A673 (cell line): ENCODE data around the gene COL9A3. TPM values are rescaled to one million over a fixed set of nuclear protein-coding genes. Genes with fewer than 3 reads are reported as not detected.

Experiments
- BruUV-seq: library from RNA; stranded (reverse); fragments of 400-500 nt; replicated peaks from 2 replicates; lab custom pipeline; 2021; lab: Mats Ljungman, UMichigan
- CTCF ChIA-PET: fragments of 300-600 bp; sonication (Branson Sonifier 250); formaldehyde crosslinking; loops from one replicate; lab custom pipeline; 2022; ENCODE audit warnings: antibody characterized with exemption; lab: Charles Lee
- POLR2A ChIA-PET: fragments of 300-600 bp; sonication (Branson Sonifier 250); formaldehyde crosslinking; loops from one replicate; lab custom pipeline; 2022; ENCODE audit warnings: antibody characterized with exemption; ENCODE audit not compliant: low non-redundant PET; lab: Charles Lee
- DNase-seq: peaks from one replicate; pipeline ENCODE4 v3.0.0-alpha.2; 2015; ENCODE audit warnings: low spot score
- H3K27ac ChIP-seq: fragments of 200-600 bp; sonication (generic); 2 replicates; pipeline ENCODE4 v1.5.1; 2016; ENCODE audit warnings: mixed run types, low read depth, mild to moderate bottlenecking, mixed read lengths, antibody characterized with exemption, low read length; ENCODE audit not compliant: poor library complexity, severe bottlenecking
- H3K27me3 ChIP-seq: fragments of 200-600 bp; sonication (generic); replicated peaks from 2 replicates; pipeline ENCODE4 v1.6.1; 2017; ENCODE audit warnings: mixed run types, low read depth, mild to moderate bottlenecking, mixed read lengths, antibody characterized with exemption, low read length; ENCODE audit not compliant: insufficient read depth, poor library complexity
- H3K36me3 ChIP-seq: fragments of 200-600 bp; sonication (generic); 2 replicates; pipeline ENCODE4 v1.6.1; 2016; ENCODE audit warnings: mixed run types, mild to moderate bottlenecking, mixed read lengths, antibody characterized with exemption, low read length; ENCODE audit not compliant: insufficient read depth, poor library complexity, severe bottlenecking
- H3K4me1 ChIP-seq: fragments of 200-600 bp; sonication (generic); 2 replicates; pipeline ENCODE4 v1.6.1; 2017; ENCODE audit warnings: mixed run types, mild to moderate bottlenecking, mixed read lengths, antibody characterized with exemption, low read length; ENCODE audit not compliant: insufficient read depth, poor library complexity, severe bottlenecking
- H3K4me3 ChIP-seq: fragments of 200-600 bp; sonication (generic); 2 replicates; pipeline ENCODE4 v1.5.1; 2016; ENCODE audit warnings: low read depth, mixed run types, mild to moderate bottlenecking, mixed read lengths, low read length; ENCODE audit not compliant: poor library complexity, severe bottlenecking
- H3K9me3 ChIP-seq: fragments of 200-600 bp; sonication (generic); 2 replicates; pipeline ENCODE4 v1.6.1; 2016; ENCODE audit warnings: mixed run types, low read depth, mild to moderate bottlenecking, mixed read lengths, antibody characterized with exemption, low read length; ENCODE audit not compliant: poor library complexity, severe bottlenecking
- CTCF ChIP-seq: fragments of 300-800, 200-600 bp; sonication (generic); conservative IDR thresholded peaks from 2 replicates; pipeline ENCODE4 v1.5.1; 2017; ENCODE audit warnings: low read depth, mild to moderate bottlenecking, antibody characterized with exemption, low read length, moderate library complexity, mixed read lengths
- EZH2 ChIP-seq: fragments of 200-600 bp; sonication (generic); IDR thresholded peaks from 2 replicates; pipeline ENCODE4 v1.6.1; 2017; ENCODE audit warnings: borderline replicate concordance, low read depth, mild to moderate bottlenecking, mixed read lengths, antibody characterized with exemption, low read length; ENCODE audit not compliant: poor library complexity, severe bottlenecking
- intact Hi-C: fragments of 100-400 bp; cut with micrococcal nuclease; formaldehyde crosslinking; loops from one replicate; pipeline ENCODE4 v1.10.0; 2022; ENCODE audit not compliant: unreplicated experiment
- total RNA-seq: library from RNA; stranded (reverse); gene quantifications from 2 replicates; pipeline ENCODE4 v1.2.3, GENCODE V29; 2021

COL9A3 gene
- total RNA-seq, 1 experiment from 2014 or later = 8.4 TPM

- POLR2A ChIA-PET = no interaction called here
- no peak for DNase-seq
- peaks cover 3% of the 10 kb centered on the region for H3K36me3 ChIP-seq
- intact Hi-C loops = no loop called here
- peaks cover 69% of the 10 kb centered on the region for H3K4me1 ChIP-seq
- TF ChIP-seq CTCF = no peak
- no peak for TF ChIP-seq EZH2
- BruUV-seq = no TSS peak
- peak overlapping the region; percentile 95 for H3K27ac ChIP-seq
- H3K4me3 ChIP-seq = peak overlapping the region; percentile 76
- H3K9me3 ChIP-seq = no peaks in the 10 kb centered on the region
- H3K27me3 ChIP-seq = no peaks in the 10 kb centered on the region
- CTCF ChIA-PET = no interaction called here
These were observed 47.3 kb upstream of the COL9A3 start for GRCh38 chr20:62769346-62770071.

DNA sequence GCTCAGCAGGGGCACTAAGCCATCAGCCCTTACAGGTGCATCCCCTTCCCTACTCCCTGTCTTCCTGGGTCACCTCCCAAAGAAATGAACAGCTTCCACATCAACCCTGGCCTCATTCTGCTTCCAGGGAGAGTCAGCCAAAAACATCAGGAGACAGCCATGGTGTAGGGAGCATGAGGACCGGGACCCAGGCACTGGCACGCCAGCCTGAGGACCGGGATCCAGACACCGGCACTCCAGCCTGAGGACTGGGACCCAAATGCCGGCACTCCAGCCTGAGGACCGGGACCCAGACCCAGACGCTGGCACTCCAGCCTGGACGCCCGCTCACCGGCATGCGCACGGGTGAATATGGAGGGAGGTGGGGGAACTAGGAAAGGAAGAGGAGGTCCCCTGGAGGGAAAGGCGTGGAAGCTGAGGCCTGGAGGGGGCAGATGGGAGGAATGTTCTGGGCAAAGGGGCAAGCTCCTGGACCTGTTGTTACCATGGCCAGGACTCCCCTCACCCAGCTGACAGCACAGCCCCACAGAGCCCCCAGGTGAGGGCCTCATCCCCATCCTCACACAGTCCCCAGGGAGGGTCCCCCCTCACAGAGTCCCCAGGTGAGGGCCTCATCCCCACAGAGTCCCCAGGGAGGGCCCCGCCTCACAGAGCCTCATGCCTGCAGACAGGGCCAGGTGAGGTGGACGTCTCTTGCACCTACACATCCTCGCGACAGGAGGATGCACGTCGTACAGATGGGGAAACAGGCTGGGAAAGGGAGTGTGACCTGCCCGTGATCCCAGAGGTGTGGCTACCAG, 46.5 kb upstream of the COL9A3 start:
- Histone ChIP-seq H3K36me3 (peaks cover 3% of the 10 kb centered on the region), H3K27ac (peak overlapping the region; percentile 95), H3K4me1 (peaks cover 77% of the 10 kb centered on the region), H3K4me3 (peak overlapping the region; percentile 76), H3K27me3 (no peaks in the 10 kb centered on the region), H3K9me3 (no peaks in the 10 kb centered on the region)
- CTCF ChIA-PET = no interaction called here
- BruUV-seq = no TSS peak
- POLR2A ChIA-PET = no interaction called here
- intact Hi-C loops = no loop called here
- TF ChIP-seq EZH2 (no peak), CTCF (no peak)
- no peak for DNase-seq

- H3K4me1 ChIP-seq = peaks cover 83% of the 10 kb centered on the region
- no peak for DNase-seq
- intact Hi-C loops = no loop called here
- peak overlapping the region; percentile 76 for H3K4me3 ChIP-seq
- no TSS peak for BruUV-seq
- TF ChIP-seq EZH2 = no peak
- TF ChIP-seq CTCF = no peak
- no peaks in the 10 kb centered on the region for H3K36me3 ChIP-seq
- ChIA-PET POLR2A (no interaction called here), CTCF (no interaction called here)
- H3K27me3 ChIP-seq = no peaks in the 10 kb centered on the region
- peak overlapping the region; percentile 95 for H3K27ac ChIP-seq
- H3K9me3 ChIP-seq = no peaks in the 10 kb centered on the region
These were observed 45.9 kb upstream of the COL9A3 start for GRCh38 chr20:62770916-62771315.
